HepG2 (cell line): ENCODE results near the gene SP6. TPM values are rescaled to one million over a fixed set of nuclear protein-coding genes. Genes with fewer than 3 reads are reported as not detected.
A peak's percentile ranks its signal among the peaks of the same experiment; 100 is the strongest.

ENCODE experiments used
- CCAR2 ChIP-seq: fragments of 200-400 bp; formaldehyde crosslinking; optimal IDR thresholded peaks from 2 replicates; pipeline ENCODE3; 2018; ENCODE audit warnings: low read depth, mild to moderate bottlenecking, low read length, moderate library complexity
- DNMT1 ChIP-seq: sonication (generic); formaldehyde crosslinking; IDR thresholded peaks from 2 replicates; pipeline ENCODE4 v1.5.1; 2020; ENCODE audit warnings: mild to moderate bottlenecking, missing genetic modification reagents
- GATA4 ChIP-seq: sonication (generic); IDR thresholded peaks from 2 replicates; pipeline ENCODE4 v1.6.1; 2016; ENCODE audit warnings: antibody characterized with exemption, low read depth, borderline replicate concordance
- HNF4A ChIP-seq: sonication (generic); formaldehyde crosslinking; IDR thresholded peaks from 2 replicates; pipeline ENCODE4 v1.4.0; 2020; ENCODE audit warnings: missing genetic modification reagents
- HNRNPK ChIP-seq: fragments of 200-400 bp; formaldehyde crosslinking; IDR thresholded peaks from 2 replicates; pipeline ENCODE4 v1.6.1; 2018; ENCODE audit warnings: low read length, low read depth, moderate library complexity, mild to moderate bottlenecking; ENCODE audit not compliant: poor library complexity, severe bottlenecking
- IKZF5 ChIP-seq: IDR thresholded peaks from 2 replicates; pipeline ENCODE4 v1.6.1; 2018; ENCODE audit warnings: missing genetic modification reagents, mild to moderate bottlenecking, missing compliant biosample characterization
- NCOA1 ChIP-seq: sonication (generic); formaldehyde crosslinking; IDR thresholded peaks from 2 replicates; pipeline ENCODE4 v1.9.0; 2021; ENCODE audit warnings: missing genetic modification reagents
- NCOA2 ChIP-seq: sonication (generic); formaldehyde crosslinking; IDR thresholded peaks from 2 replicates; pipeline ENCODE4 v1.8.0; 2022; ENCODE audit warnings: inconsistent platforms
- PBX2 ChIP-seq: IDR thresholded peaks from 2 replicates; pipeline ENCODE4 v1.6.1; 2016; ENCODE audit warnings: control low read depth
- RFX3 ChIP-seq: IDR thresholded peaks from 2 replicates; pipeline ENCODE4 v1.6.1; 2016; ENCODE audit warnings: missing biosample characterization, missing genetic modification reagents
- SALL1 ChIP-seq: sonication (generic); formaldehyde crosslinking; IDR thresholded peaks from 2 replicates; pipeline ENCODE4 v1.8.0; 2022; ENCODE audit warnings: mild to moderate bottlenecking, missing genetic modification reagents
- SNRNP70 ChIP-seq: fragments of 200-400 bp; formaldehyde crosslinking; IDR thresholded peaks from 2 replicates; pipeline ENCODE4 v1.6.1; 2017; ENCODE audit warnings: mild to moderate bottlenecking, low read depth, low read length, moderate library complexity
- SRSF9 ChIP-seq: fragments of 200-400 bp; formaldehyde crosslinking; IDR thresholded peaks from 2 replicates; pipeline ENCODE4 v1.6.1; 2018; ENCODE audit warnings: borderline replicate concordance, mild to moderate bottlenecking, low read depth, low read length; ENCODE audit not compliant: insufficient read depth, poor library complexity, severe bottlenecking
- STAT5B ChIP-seq: sonication (generic); formaldehyde crosslinking; IDR thresholded peaks from 2 replicates; pipeline ENCODE4 v1.4.0; 2020; ENCODE audit warnings: missing genetic modification reagents
- TAF15 ChIP-seq: fragments of 200-400 bp; formaldehyde crosslinking; IDR thresholded peaks from one replicate; pipeline ENCODE4 v1.6.1; 2018; ENCODE audit warnings: mild to moderate bottlenecking, low read depth, low read length; ENCODE audit not compliant: poor library complexity, severe bottlenecking
- ZFP37 ChIP-seq: sonication (generic); formaldehyde crosslinking; IDR thresholded peaks from 2 replicates; pipeline ENCODE4 v1.4.0; 2020; ENCODE audit warnings: missing genetic modification reagents, borderline replicate concordance
- ZFX ChIP-seq: sonication (generic); formaldehyde crosslinking; IDR thresholded peaks from 2 replicates; pipeline ENCODE4 v1.4.0; 2020; ENCODE audit warnings: mild to moderate bottlenecking, low read depth, missing genetic modification reagents, moderate library complexity
- ZNF180 ChIP-seq: sonication (generic); formaldehyde crosslinking; IDR thresholded peaks from 2 replicates; pipeline ENCODE4 v1.4.0; 2020; ENCODE audit warnings: low read depth, missing genetic modification reagents, borderline replicate concordance
- ZNF251 ChIP-seq: sonication (generic); formaldehyde crosslinking; IDR thresholded peaks from 2 replicates; pipeline ENCODE4 v1.9.0; 2021; ENCODE audit warnings: mild to moderate bottlenecking, missing genetic modification reagents
- ZNF501 ChIP-seq: sonication (generic); formaldehyde crosslinking; IDR thresholded peaks from 2 replicates; pipeline ENCODE4 v1.5.1; 2020; ENCODE audit warnings: mild to moderate bottlenecking, moderate library complexity, missing genetic modification reagents
- ZNF549 ChIP-seq: sonication (generic); formaldehyde crosslinking; IDR thresholded peaks from 2 replicates; pipeline ENCODE4 v1.5.0; 2020; ENCODE audit warnings: missing genetic modification reagents
- ZNF746 ChIP-seq: sonication (generic); formaldehyde crosslinking; IDR thresholded peaks from 2 replicates; pipeline ENCODE4 v1.8.0; 2022; ENCODE audit warnings: mild to moderate bottlenecking, missing genetic modification reagents
- ZNF775 ChIP-seq: sonication (generic); formaldehyde crosslinking; IDR thresholded peaks from 2 replicates; pipeline ENCODE4 v1.4.0; 2020; ENCODE audit warnings: missing genetic modification reagents, mild to moderate bottlenecking, moderate library complexity, borderline replicate concordance
- ZNF800 ChIP-seq: sonication (generic); formaldehyde crosslinking; IDR thresholded peaks from 2 replicates; pipeline ENCODE4 v1.4.0; 2020; ENCODE audit warnings: missing genetic modification reagents
- ZSCAN5A ChIP-seq: sonication (generic); formaldehyde crosslinking; IDR thresholded peaks from 2 replicates; pipeline ENCODE4 v1.8.0; 2022; ENCODE audit warnings: mild to moderate bottlenecking, missing genetic modification reagents, borderline replicate concordance
- polyA plus RNA-seq, 8 experiments: library from polyadenylated mRNA; depleted of rRNA in 3 of 8; stranded (reverse) in 7 of 8; unstranded in 1 of 8; fragments of >200 nt; fragmentation: Illumina TruSeq in 4 of 8; extraction: Trizol in 4 of 8; gene quantifications; 2 replicates each; pipeline versions ENCODE4 v1.2.1 to v1.2.3, GENCODE V29; 2011 to 2016; ENCODE audit warnings: low read depth in 4 of 8, missing spikeins in 1 of 8, mixed read lengths in 1 of 8; ENCODE audit not compliant: insufficient read depth in 1 of 8
- total RNA-seq, 5 experiments: library from RNA; depleted of rRNA; stranded (reverse); fragments of >200 nt; fragmentation: Illumina TruSeq; extraction: Trizol; gene quantifications; 2 replicates each; pipeline ENCODE4 v1.2.3, GENCODE V29; 2016; ENCODE audit warnings: low read depth in 1 of 5

Gene SP6
- total and polyA plus RNA-seq, 2 of the 13 experiments (the other 11 are each of a cell fraction or from before 2014, with no cell fraction given) = 0.07 TPM

- TF ChIP-seq ZNF800 (CRISPR knock-in tag) (no peak), CCAR2 (no peak), ZNF501 (no peak), SALL1 (CRISPR knock-in tag) (peak; percentile 56), GATA4 (no peak), DNMT1 (CRISPR knock-in tag) (no peak), HNF4A (CRISPR knock-in tag) (no peak), SRSF9 (no peak), IKZF5 (CRISPR knock-in tag) (no peak), ZFP37 (CRISPR knock-in tag) (no peak), ZSCAN5A (no peak; the same call in 1 of the 2 replicates), NCOA2 (CRISPR knock-in tag) (no peak; the same call in 1 of the 2 replicates), STAT5B (CRISPR knock-in tag) (0 out of 2 replicates have a peak, but pooled peaks have one; percentile 42), RFX3 (CRISPR knock-in tag) (no peak), NCOA1 (CRISPR knock-in tag) (no peak), ZNF746 (peak; percentile 57), TAF15 (peak; percentile 80), HNRNPK (peak; percentile 62), ZNF549 (CRISPR knock-in tag) (no peak), PBX2 (peak; percentile 100), SNRNP70 (no peak), ZNF775 (CRISPR knock-in tag) (no peak), ZNF251 (CRISPR knock-in tag) (no peak), ZFX (CRISPR knock-in tag) (peak; percentile 91), ZNF180 (CRISPR knock-in tag) (peak; percentile 68; the same call in 1 of the 2 replicates)
These were observed 45.1 kb upstream of the SP6 start, which contains the start of gene SP2 (continued) for GRCh38 chr17:47895856-47896671.
